Lower leg skin (tissue), 4 donors: ENCODE data around the gene SMAD4. TPM values are rescaled to one million over a fixed set of nuclear protein-coding genes. Genes with fewer than 3 reads are reported as not detected.
A peak's percentile ranks its signal among the peaks of the same experiment; 100 is the strongest.

Experiments used
- DNase-seq, 2 donors: peaks; one replicate each; pipeline ENCODE4 v3.0.0-alpha.2; 2019; ENCODE audit warnings: low spot score in 2 of 2
- H3K4me3 ChIP-seq: fragments of 200-600 bp; sonication (generic); 2 replicates; pipeline ENCODE4 v1.5.1; 2017; ENCODE audit warnings: mild to moderate bottlenecking, low read depth; ENCODE audit not compliant: poor library complexity, severe bottlenecking
- CTCF ChIP-seq, 3 donors: fragments of 450-650 bp; IDR thresholded peaks; one replicate each; pipeline ENCODE4 v1.5.1; 2016; ENCODE audit warnings: antibody characterized with exemption in 3 of 3, mild to moderate bottlenecking in 3 of 3, moderate library complexity in 2 of 3
- POLR2A ChIP-seq, 2 donors: fragments of 450-650 bp; IDR thresholded peaks; one replicate each; pipeline ENCODE4 v1.6.1; 2016 to 2017; ENCODE audit warnings: antibody characterized with exemption in 2 of 2, mild to moderate bottlenecking in 1 of 2, moderate library complexity in 1 of 2
- WGBS, 2 donors: methylation state at CpG; one replicate each; pipeline ENCODE4 v1.1.5; 2018; 5-methylcytosine and 5-hydroxymethylcytosine counted together
- intact Hi-C: fragments of 100-400 bp; cut with DNase I; formaldehyde crosslinking; loops from one replicate; pipeline ENCODE4 v1.15.0; 2023; ENCODE audit warnings: low total_unique reads
- total RNA-seq, 4 donors: library from RNA; depleted of rRNA; stranded (reverse); fragments of >200 nt; gene quantifications; one replicate each; pipeline ENCODE4 v1.1.0, GENCODE V29; 2016

The SMAD4 gene
- total RNA-seq, 4 donors from 2014 or later, result 101 to 171 (median 128) TPM

GRCh38 chr18:51029378-51029693, 677 bp upstream of the SMAD4 start:
- no peak for DNase-seq
- WGBS, 2 donors, result 5 to 7% methylated on average over 10 of the region's 10 CpGs
- TF ChIP-seq CTCF (IDR thresholded peaks at IDR 0.05) (no peak), POLR2A (IDR thresholded peaks at IDR 0.05) (no peak)
- intact Hi-C loops, result no loop called here
- no peak overlapping the region for H3K4me3 ChIP-seq

GRCh38 chr18:51030537-51031258, 685 bp downstream of the SMAD4 start:
- peak; percentile 41 to 95 for DNase-seq
- peak overlapping the region; percentile 63 for H3K4me3 ChIP-seq
- TF ChIP-seq POLR2A (IDR thresholded peaks at IDR 0.05), result no peak
- no peak for TF ChIP-seq CTCF (IDR thresholded peaks at IDR 0.05)
- WGBS, 2 donors, result 0 to 2% methylated on average over 29 to 42 of the region's 66 CpGs
- intact Hi-C loops, result no loop called here

- intact Hi-C loops, result no loop called here
- no peak for TF ChIP-seq POLR2A (IDR thresholded peaks at IDR 0.05)
- TF ChIP-seq CTCF (IDR thresholded peaks at IDR 0.05), result no peak
- no peak overlapping the region for H3K4me3 ChIP-seq
- DNase-seq, result no peak
- WGBS, 2 donors, result 15% methylated on average over 5 of the region's 5 CpGs
Measured at GRCh38 chr18:51032193-51032592, 2.2 kb downstream of the SMAD4 start.

GRCh38 chr18:51037230-51037629, 7.2 kb downstream of the SMAD4 start:
- intact Hi-C loops, result no loop called here
- no peak overlapping the region for H3K4me3 ChIP-seq
- no peak for TF ChIP-seq POLR2A (IDR thresholded peaks at IDR 0.05)
- TF ChIP-seq CTCF (IDR thresholded peaks at IDR 0.05), result no peak
- 43 to 56% methylated on average over 2 of the region's 2 CpGs for WGBS, 2 donors
- no peak for DNase-seq

GRCh38 chr18:51038110-51038509, 8.1 kb downstream of the SMAD4 start:
- no peak for DNase-seq
- WGBS, 2 donors, result 75 to 82% methylated on average over 6 of the region's 6 CpGs
- no peak overlapping the region for H3K4me3 ChIP-seq
- TF ChIP-seq POLR2A (IDR thresholded peaks at IDR 0.05) (no peak), CTCF (IDR thresholded peaks at IDR 0.05) (no peak)
- intact Hi-C loops, result no loop called here
